Measurements from ENCODE around the gene CTSZ.

The CTSZ gene

GRCh38 chr20:59006864-59007664 is at the start of gene CTSZ:
Gene CTSZ (minus strand): TSS chr20:59007254. CDS start chr20:59007128, 126 bp downstream.
- Histone ChIP-seq H3K4me1 (peaks cover 21% of the 10 kb centered on the region), H3K4me3 (peak within 1 kb of the TSS; percentile 59), H3K27me3 (ENCODE audit: low read depth) (no peaks in the 10 kb centered on the region), H3K9me3 (no peaks in the 10 kb centered on the region), H3K36me3 (replicated peaks) (peaks cover 3% of the 10 kb centered on the region; the same call in 1 of the 2 replicates)
- in situ Hi-C loops (cut with MboI; ENCODE audit: low sequenced_read_pairs): no loop called here
- DNase-seq (ENCODE audit: low spot score in 2 of 2): peak; percentile 50 to 76

DNA sequence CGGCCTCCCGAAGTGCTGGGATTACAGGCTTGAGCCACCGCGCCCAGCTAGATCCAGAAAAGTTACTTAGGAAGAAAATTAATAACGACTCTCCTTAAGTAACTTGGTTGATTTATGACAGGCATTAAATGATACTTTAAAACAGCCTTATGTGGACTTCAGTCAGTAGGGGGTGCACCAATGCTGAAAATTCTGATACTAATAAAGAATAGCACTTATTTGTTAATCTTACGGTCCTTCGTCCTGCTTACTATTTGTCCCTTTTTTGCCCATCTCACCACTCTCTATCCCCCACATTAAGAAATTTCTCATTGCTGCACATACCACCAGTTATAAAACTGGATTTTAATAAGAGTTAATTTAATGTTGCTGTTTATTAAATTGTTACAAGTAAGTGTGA is 48.2 kb upstream of the CTSZ start:
- no peak for DNase-seq (ENCODE audit: low spot score in 2 of 2)
- Histone ChIP-seq H3K36me3 (replicated peaks) (no peaks in the 10 kb centered on the region), H3K9me3 (no peaks in the 10 kb centered on the region), H3K27me3 (ENCODE audit: low read depth) (peaks cover 16% of the 10 kb centered on the region), H3K4me3 (no peak overlapping the region), H3K4me1 (no peaks in the 10 kb centered on the region)
- in situ Hi-C loops (cut with MboI; ENCODE audit: low sequenced_read_pairs): no loop called here

- Histone ChIP-seq H3K9me3 (no peaks in the 10 kb centered on the region), H3K4me3 (no peak overlapping the region), H3K27me3 (ENCODE audit: low read depth) (peaks cover 22% of the 10 kb centered on the region), H3K4me1 (no peaks in the 10 kb centered on the region), H3K36me3 (replicated peaks) (no peaks in the 10 kb centered on the region)
- in situ Hi-C loops (cut with MboI; ENCODE audit: low sequenced_read_pairs): no loop called here
- no peak for DNase-seq (ENCODE audit: low spot score in 2 of 2)
Observed at GRCh38 chr20:59051666-59052185, 44.7 kb upstream of the CTSZ start.

DNA sequence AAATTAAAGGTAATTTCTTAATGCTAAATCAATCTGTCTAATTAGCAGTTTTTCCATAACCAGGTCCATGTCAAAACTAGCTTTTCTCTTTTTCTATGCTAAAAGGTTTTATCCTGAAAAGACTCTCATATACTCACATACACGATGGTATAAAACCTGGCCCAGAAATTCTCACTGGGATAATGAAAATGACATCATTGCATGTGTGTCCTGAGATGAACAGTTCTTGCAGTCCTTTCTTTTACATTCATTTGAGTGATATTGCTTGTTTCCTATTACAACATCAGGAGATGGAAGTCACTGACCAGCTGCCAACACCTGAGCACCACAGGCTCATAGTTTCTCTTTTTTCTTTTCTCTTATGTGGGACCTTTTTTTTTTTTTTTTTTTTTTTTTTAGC is 43.4 kb upstream of the CTSZ start:
- no peaks in the 10 kb centered on the region for H3K4me1 ChIP-seq
- H3K36me3 ChIP-seq (replicated peaks): no peaks in the 10 kb centered on the region
- peaks cover 22% of the 10 kb centered on the region for H3K27me3 ChIP-seq (ENCODE audit: low read depth)
- no peak for DNase-seq (ENCODE audit: low spot score in 2 of 2)
- no peak overlapping the region for H3K4me3 ChIP-seq
- no peaks in the 10 kb centered on the region for H3K9me3 ChIP-seq
- in situ Hi-C loops (cut with MboI; ENCODE audit: low sequenced_read_pairs): no loop called here

DNA sequence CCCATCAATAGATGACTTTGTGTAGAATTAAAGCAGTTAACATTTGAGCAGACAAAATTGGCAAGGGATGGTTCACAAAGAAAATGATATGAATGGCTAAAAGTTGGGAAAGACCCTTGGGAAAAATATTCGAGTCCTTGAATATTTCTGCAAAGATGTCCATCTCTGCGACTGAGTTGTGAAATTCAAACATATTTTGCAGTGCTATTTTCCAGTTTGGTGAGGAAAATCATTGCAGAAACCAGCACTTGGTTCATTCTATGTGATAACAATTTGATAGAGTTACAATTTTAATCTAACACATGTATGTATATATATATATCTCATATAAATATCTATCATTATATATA is 41.6 kb upstream of the CTSZ start:
- Histone ChIP-seq H3K36me3 (replicated peaks) (no peaks in the 10 kb centered on the region), H3K9me3 (no peaks in the 10 kb centered on the region), H3K27me3 (ENCODE audit: low read depth) (peaks cover 19% of the 10 kb centered on the region), H3K4me3 (no peak overlapping the region), H3K4me1 (no peaks in the 10 kb centered on the region)
- in situ Hi-C loops (cut with MboI; ENCODE audit: low sequenced_read_pairs): loop anchor here (25.0 kb wide), 1 partner anchor 889 kb away; the partner anchor contains the start of genes FAM217B, PPP1R3D and SYCP2
- no peak for DNase-seq (ENCODE audit: low spot score in 2 of 2)

- peaks cover 15% of the 10 kb centered on the region for H3K27me3 ChIP-seq (ENCODE audit: low read depth)
- no peak overlapping the region for H3K4me3 ChIP-seq
- in situ Hi-C loops (cut with MboI; ENCODE audit: low sequenced_read_pairs): loop anchor here (25.0 kb wide), 1 partner anchor 889 kb away; the partner anchor contains the start of genes FAM217B, PPP1R3D and SYCP2
- no peaks in the 10 kb centered on the region for H3K9me3 ChIP-seq
- no peaks in the 10 kb centered on the region for H3K36me3 ChIP-seq (replicated peaks)
- peaks cover 4% of the 10 kb centered on the region for H3K4me1 ChIP-seq
- DNase-seq (ENCODE audit: low spot score in 2 of 2): no peak
Observed at GRCh38 chr20:59047938-59048680, 41.1 kb upstream of the CTSZ start.

DNA sequence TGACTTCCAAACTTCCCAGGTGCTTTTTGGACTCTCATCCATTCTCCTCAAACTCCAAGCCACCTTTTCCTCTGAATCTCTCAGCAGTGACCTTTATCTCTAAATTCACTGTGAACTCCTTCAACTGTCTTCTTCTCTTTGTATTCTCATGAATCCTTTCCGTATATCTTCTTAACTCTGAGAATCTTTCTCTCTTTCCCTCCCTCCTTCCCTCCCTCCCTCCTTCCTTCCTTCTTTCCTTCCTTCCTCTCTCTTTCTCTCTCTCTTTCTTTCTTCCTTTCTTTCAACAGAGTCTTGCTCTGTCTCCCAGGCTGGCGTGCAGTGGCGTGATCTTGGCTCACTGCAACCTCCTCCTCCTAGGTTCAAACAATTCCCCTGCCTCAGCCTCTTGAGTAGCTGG is 39.8 kb upstream of the CTSZ start:
- no peak overlapping the region for H3K4me3 ChIP-seq
- H3K27me3 ChIP-seq (ENCODE audit: low read depth): peaks cover 6% of the 10 kb centered on the region; the same call in 1 of the 2 replicates
- no peaks in the 10 kb centered on the region for H3K9me3 ChIP-seq
- peaks cover under 1% of the 10 kb centered on the region; the same call in 1 of the 2 replicates for H3K36me3 ChIP-seq (replicated peaks)
- in situ Hi-C loops (cut with MboI; ENCODE audit: low sequenced_read_pairs): loop anchor here (25.0 kb wide), 1 partner anchor 890 kb away; the partner anchor contains the start of genes FAM217B, PPP1R3D and SYCP2
- H3K4me1 ChIP-seq: peaks cover 9% of the 10 kb centered on the region
- no peak for DNase-seq (ENCODE audit: low spot score in 2 of 2)

DNA sequence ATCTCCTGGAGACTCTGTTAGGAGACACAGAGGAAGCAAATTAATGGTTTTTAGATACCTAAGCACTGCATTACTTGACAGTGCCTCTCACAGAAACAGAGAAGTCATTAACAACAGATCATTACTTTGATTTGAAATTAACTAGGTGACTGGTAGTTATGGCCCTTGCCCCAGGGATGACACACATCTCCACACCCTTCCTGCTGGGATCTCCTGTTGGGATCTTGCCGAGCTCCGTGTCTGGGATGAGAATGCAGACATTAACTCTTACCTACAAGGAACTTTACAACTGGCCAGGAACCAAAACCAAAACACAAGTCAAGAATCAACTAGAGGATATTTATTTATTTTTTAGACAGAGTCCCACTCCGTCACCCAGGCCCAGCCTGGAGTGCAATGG is 37.7 kb upstream of the CTSZ start:
- peaks cover 14% of the 10 kb centered on the region for H3K36me3 ChIP-seq (replicated peaks)
- in situ Hi-C loops (cut with MboI; ENCODE audit: low sequenced_read_pairs): loop anchor here (25.0 kb wide), 1 partner anchor 893 kb away; the partner anchor contains the start of genes FAM217B, PPP1R3D and SYCP2

GRCh38 chr20:59044295-59044694 is 37.2 kb upstream of the CTSZ start:
- no peaks in the 10 kb centered on the region for H3K9me3 ChIP-seq
- H3K4me1 ChIP-seq: peaks cover 25% of the 10 kb centered on the region
- DNase-seq (ENCODE audit: low spot score in 2 of 2): no peak
- H3K36me3 ChIP-seq (replicated peaks): peaks cover 14% of the 10 kb centered on the region
- H3K4me3 ChIP-seq: no peak overlapping the region
- H3K27me3 ChIP-seq (ENCODE audit: low read depth): peaks cover under 1% of the 10 kb centered on the region; the same call in 1 of the 2 replicates
- in situ Hi-C loops (cut with MboI; ENCODE audit: low sequenced_read_pairs): loop anchor here (25.0 kb wide), 1 partner anchor 893 kb away; the partner anchor contains the start of genes FAM217B, PPP1R3D and SYCP2

More for the DNA sequence above, 37.7 kb upstream of the CTSZ start:
- DNase-seq (ENCODE audit: low spot score in 2 of 2): no peak
- Histone ChIP-seq H3K4me1 (peaks cover 21% of the 10 kb centered on the region), H3K9me3 (no peaks in the 10 kb centered on the region), H3K4me3 (no peak overlapping the region), H3K27me3 (ENCODE audit: low read depth) (peaks cover 6% of the 10 kb centered on the region; the same call in 1 of the 2 replicates)

DNA sequence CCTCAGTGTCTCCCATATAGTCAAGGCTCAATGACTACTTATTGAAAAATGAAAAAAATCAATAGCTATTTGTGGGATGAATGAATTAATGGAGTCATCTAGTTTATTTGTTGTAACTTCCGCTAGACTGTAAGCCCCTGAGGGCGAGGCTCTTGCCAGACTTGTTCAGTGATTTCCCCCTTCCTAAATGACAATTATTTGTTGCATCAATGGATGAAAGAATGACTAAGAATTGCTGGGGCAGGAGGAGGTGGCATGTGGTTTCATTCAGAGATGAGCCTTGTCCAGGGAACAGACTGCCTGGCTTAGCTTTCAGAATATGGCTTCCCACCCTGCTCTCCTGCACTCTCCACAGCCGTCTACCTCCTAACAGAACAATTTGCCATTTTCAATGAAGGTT is 36.6 kb upstream of the CTSZ start:
- Histone ChIP-seq H3K27me3 (ENCODE audit: low read depth) (no peaks in the 10 kb centered on the region), H3K36me3 (replicated peaks) (peaks cover 14% of the 10 kb centered on the region), H3K4me1 (peaks cover 31% of the 10 kb centered on the region), H3K9me3 (no peaks in the 10 kb centered on the region), H3K4me3 (no peak overlapping the region)
- in situ Hi-C loops (cut with MboI; ENCODE audit: low sequenced_read_pairs): loop anchor here (25.0 kb wide), 1 partner anchor 894 kb away; the partner anchor contains the start of genes FAM217B, PPP1R3D and SYCP2
- no peak for DNase-seq (ENCODE audit: low spot score in 2 of 2)

DNA sequence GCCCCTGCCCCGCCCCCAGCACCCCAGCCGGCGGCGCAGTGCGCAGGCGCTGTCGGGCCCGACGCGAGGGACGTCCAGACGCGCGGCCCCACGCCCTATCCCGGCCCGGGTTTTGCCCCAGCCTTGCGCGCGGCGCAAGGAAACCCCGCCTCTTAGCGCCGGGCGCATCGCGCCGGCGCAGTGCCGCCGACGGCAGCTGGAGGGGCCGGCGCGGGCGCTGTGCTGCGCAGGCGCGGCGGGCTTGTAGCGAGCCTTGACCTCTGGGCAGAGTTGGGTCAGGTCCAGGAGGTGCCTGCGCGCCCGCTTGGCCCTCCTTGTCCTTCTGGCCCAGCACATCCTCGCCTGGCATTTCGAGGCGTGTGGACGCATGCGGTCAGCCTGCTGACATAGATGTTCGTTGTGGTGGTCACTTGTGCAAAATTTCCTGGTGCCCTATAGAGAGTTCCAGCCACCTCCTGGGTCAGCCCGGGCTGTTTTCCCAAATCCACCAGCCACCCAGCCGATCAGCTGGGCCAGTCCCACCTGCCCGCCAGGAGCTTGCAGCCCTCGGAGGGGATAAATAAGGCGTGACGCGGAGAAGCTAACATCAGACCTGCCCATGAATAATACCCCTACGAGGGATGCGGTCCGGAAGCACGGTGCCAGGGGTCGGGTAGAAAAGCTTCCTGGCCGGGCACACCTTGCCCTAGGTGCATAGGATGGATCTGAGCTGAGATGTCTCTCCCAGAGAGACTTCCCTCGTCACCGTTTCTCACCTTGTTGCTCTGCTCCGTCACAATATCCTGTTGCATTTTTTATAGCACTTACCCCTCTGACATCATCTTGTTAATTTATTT is 36.0 kb upstream of the CTSZ start:
- DNase-seq (ENCODE audit: low spot score in 2 of 2): peak; percentile 80 to 93
- in situ Hi-C loops (cut with MboI; ENCODE audit: low sequenced_read_pairs): loop anchor here (25.0 kb wide), 1 partner anchor 894 kb away; the partner anchor contains the start of genes FAM217B, PPP1R3D and SYCP2
- H3K9me3 ChIP-seq: no peaks in the 10 kb centered on the region
- peaks cover 18% of the 10 kb centered on the region for H3K36me3 ChIP-seq (replicated peaks)
- peak overlapping the region; percentile 79 for H3K4me3 ChIP-seq
- H3K27me3 ChIP-seq (ENCODE audit: low read depth): no peaks in the 10 kb centered on the region
- peaks cover 31% of the 10 kb centered on the region for H3K4me1 ChIP-seq

DNA sequence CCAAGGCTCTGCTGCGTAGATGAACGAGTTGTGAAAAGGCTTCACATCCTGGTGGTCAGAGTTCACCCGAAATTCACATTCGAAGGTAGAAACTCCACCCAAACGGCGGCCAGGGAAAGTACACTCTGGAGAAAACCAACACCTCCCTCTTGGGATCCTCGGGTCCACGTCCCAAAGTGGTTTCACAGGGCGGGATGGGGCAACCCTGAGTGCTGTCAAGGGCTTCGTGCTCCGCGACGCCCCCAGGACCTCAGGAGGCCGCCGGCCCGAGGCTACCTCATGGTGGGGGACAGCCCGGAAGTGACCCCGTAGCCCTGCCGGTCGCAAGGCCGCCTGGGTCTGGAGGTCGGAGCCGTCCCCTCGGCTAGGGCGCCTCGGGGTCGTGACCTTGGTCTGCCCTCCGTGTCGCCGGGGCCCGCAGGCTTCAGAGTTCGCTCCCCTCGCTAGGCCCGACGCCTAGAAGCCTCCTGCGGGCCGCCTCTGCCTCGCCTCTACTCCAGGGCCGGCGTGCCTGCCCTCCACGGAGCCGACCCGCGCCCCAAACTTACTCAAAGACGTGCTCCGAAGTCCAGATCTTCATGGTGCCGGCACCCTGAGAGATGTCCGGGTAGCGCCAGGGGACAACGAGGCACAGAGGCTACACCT is 35.2 kb upstream of the CTSZ start, which contains the start of gene PRELID3B:
Gene PRELID3B (minus strand): TSS at position 636 of the 645 bp plus-strand sequence. CDS start 56 bp downstream, at position 580.
- in situ Hi-C loops (cut with MboI; ENCODE audit: low sequenced_read_pairs): loop anchor here (25.0 kb wide), 1 partner anchor 895 kb away; the partner anchor contains the start of genes FAM217B, PPP1R3D and SYCP2
- Histone ChIP-seq H3K9me3 (no peaks in the 10 kb centered on the region), H3K4me3 (peak within 1 kb of the TSS; percentile 79), H3K36me3 (replicated peaks) (peaks cover 26% of the 10 kb centered on the region), H3K4me1 (peaks cover 34% of the 10 kb centered on the region), H3K27me3 (ENCODE audit: low read depth) (no peaks in the 10 kb centered on the region)
- DNase-seq (ENCODE audit: low spot score in 2 of 2): peak in 1 of 2 experiments; percentile 43
